ENCODE results near the gene PDE6C.

DNA sequence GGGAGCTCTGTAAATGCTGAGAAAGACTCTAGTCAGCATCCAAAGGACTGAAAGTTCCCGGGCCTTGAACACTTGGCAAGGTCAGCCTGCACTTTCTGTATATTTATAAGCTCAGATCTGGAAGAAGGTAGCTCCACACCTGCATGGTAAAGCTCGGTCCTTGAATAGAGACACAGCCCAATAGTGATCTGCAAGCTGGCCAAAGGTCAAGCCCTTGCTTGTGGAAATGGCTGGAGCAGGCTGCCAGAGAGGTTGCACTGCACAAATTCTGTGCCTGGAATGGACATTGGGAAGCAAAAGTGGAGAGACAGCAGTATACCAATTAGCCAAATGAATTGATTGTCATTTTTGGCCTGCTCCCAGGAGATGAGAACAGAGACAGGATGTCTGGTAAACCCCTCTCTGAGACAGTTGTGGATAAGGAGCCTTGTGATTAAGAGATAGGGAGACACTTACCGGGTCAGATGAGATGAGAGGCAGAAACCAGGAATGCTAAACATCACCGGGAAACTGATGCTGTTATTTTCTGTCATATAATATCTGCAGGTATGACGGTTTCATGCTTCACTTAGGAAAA is 98.1 kb downstream of the PDE6C start:
- TF ChIP-seq, protein P1, sequence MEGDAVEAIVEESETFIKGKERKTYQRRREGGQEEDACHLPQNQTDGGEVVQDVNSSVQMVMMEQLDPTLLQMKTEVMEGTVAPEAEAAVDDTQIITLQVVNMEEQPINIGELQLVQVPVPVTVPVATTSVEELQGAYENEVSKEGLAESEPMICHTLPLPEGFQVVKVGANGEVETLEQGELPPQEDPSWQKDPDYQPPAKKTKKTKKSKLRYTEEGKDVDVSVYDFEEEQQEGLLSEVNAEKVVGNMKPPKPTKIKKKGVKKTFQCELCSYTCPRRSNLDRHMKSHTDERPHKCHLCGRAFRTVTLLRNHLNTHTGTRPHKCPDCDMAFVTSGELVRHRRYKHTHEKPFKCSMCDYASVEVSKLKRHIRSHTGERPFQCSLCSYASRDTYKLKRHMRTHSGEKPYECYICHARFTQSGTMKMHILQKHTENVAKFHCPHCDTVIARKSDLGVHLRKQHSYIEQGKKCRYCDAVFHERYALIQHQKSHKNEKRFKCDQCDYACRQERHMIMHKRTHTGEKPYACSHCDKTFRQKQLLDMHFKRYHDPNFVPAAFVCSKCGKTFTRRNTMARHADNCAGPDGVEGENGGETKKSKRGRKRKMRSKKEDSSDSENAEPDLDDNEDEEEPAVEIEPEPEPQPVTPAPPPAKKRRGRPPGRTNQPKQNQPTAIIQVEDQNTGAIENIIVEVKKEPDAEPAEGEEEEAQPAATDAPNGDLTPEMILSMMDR (IDR thresholded peaks at IDR 0.05), result no peak
- no peak for TF ChIP-seq EZH2 (IDR thresholded peaks at IDR 0.05)
- no peak for TF ChIP-seq EZH2phosphoT487 (IDR thresholded peaks at IDR 0.05)
